Caco-2 (cell line): ENCODE results near the gene CAMK1D. TPM values are rescaled to one million over a fixed set of nuclear protein-coding genes. Genes with fewer than 3 reads are reported as not detected.

ENCODE experiments used
- BruUV-seq: library from RNA; stranded (reverse); fragments of 400-500 nt; replicated peaks from 2 replicates; lab custom pipeline; 2021; lab: Mats Ljungman, UMichigan
- CTCF ChIA-PET: fragments of 300-600 bp; sonication (Branson Sonifier 250); formaldehyde crosslinking; loops from one replicate; lab custom pipeline; 2022; ENCODE audit warnings: antibody characterized with exemption; lab: Charles Lee
- POLR2A ChIA-PET: fragments of 300-600 bp; sonication (Branson Sonifier 250); formaldehyde crosslinking; loops from one replicate; lab custom pipeline; 2022; ENCODE audit warnings: antibody characterized with exemption; lab: Charles Lee
- DNase-seq, 2 experiments: peaks; one replicate each; pipeline versions ENCODE4 v3.0.0 to v3.0.0-alpha.2; 2020 to 2022
- H3K27me3 ChIP-seq: replicated peaks from 2 replicates; pipeline ENCODE4 v1.6.0; 2011; ENCODE audit warnings: low read length; ENCODE audit not compliant: control insufficient read depth, insufficient read depth
- H3K36me3 ChIP-seq: 2 replicates; pipeline ENCODE4 v1.5.1; 2011; ENCODE audit warnings: low read length; ENCODE audit not compliant: control insufficient read depth, insufficient read depth
- H3K4me1 ChIP-seq: fragments of 250-450 bp; sonication (Bioruptor Pico); 2 replicates; pipeline ENCODE4 v1.5.1; 2020; ENCODE audit warnings: mild to moderate bottlenecking
- H3K4me3 ChIP-seq: 2 replicates; pipeline ENCODE4 v1.5.1; 2011; ENCODE audit warnings: low read depth, mild to moderate bottlenecking, control low read depth, low read length
- H3K9me3 ChIP-seq: fragments of 250-450 bp; sonication (Bioruptor Pico); 2 replicates; pipeline ENCODE4 v1.5.1; 2020; ENCODE audit warnings: mild to moderate bottlenecking, moderate library complexity
- H3K27ac Mint-ChIP-seq: one replicate; pipeline ENCODE4 v1.8.0; 2022; ENCODE audit warnings: mixed read lengths; ENCODE audit not compliant: unreplicated experiment
- H3K27me3 Mint-ChIP-seq: one replicate; pipeline ENCODE4 v1.8.0; 2022; ENCODE audit warnings: mixed read lengths; ENCODE audit not compliant: insufficient read depth, unreplicated experiment
- H3K36me3 Mint-ChIP-seq: one replicate; pipeline ENCODE4 v1.8.0; 2022; ENCODE audit warnings: mild to moderate bottlenecking, mixed read lengths; ENCODE audit not compliant: insufficient read depth, unreplicated experiment
- H3K4me1 Mint-ChIP-seq: one replicate; pipeline ENCODE4 v1.8.0; 2022; ENCODE audit warnings: low read depth, mixed read lengths; ENCODE audit not compliant: unreplicated experiment
- H3K4me3 Mint-ChIP-seq: one replicate; pipeline ENCODE4 v1.8.0; 2022; ENCODE audit warnings: mild to moderate bottlenecking, moderate library complexity, mixed read lengths; ENCODE audit not compliant: unreplicated experiment
- H3K9me3 Mint-ChIP-seq: one replicate; pipeline ENCODE4 v1.8.0; 2022; ENCODE audit warnings: mixed read lengths; ENCODE audit not compliant: unreplicated experiment
- intact Hi-C: fragments of 100-400 bp; cut with micrococcal nuclease; formaldehyde crosslinking; loops from one replicate; pipeline ENCODE4 v1.10.0; 2022; ENCODE audit not compliant: unreplicated experiment
- total RNA-seq: library from RNA; stranded (reverse); gene quantifications from 2 replicates; pipeline ENCODE4 v1.2.3, GENCODE V29; 2022
- TF ChIP-seq, protein P1 (sequence below), 2 experiments: fragments of 200-600 bp in 1 of 2; IDR thresholded peaks; 1 replicate in 1 of 2; 2 replicates in 1 of 2; pipeline versions ENCODE4 v1.5.1 to v1.8.0; 2011 to 2022; ENCODE audit warnings: antibody characterized with exemption in 1 of 2, control low read depth in 1 of 2, inconsistent platforms in 1 of 2, low read depth in 1 of 2, low read length in 1 of 2, mild to moderate bottlenecking in 1 of 2, moderate library complexity in 1 of 2; ENCODE audit not compliant: insufficient read depth in 1 of 2, severe bottlenecking in 1 of 2, unreplicated experiment in 1 of 2

CAMK1D gene
- total RNA-seq, 1 experiment from 2014 or later, result 10.9 TPM

DNA sequence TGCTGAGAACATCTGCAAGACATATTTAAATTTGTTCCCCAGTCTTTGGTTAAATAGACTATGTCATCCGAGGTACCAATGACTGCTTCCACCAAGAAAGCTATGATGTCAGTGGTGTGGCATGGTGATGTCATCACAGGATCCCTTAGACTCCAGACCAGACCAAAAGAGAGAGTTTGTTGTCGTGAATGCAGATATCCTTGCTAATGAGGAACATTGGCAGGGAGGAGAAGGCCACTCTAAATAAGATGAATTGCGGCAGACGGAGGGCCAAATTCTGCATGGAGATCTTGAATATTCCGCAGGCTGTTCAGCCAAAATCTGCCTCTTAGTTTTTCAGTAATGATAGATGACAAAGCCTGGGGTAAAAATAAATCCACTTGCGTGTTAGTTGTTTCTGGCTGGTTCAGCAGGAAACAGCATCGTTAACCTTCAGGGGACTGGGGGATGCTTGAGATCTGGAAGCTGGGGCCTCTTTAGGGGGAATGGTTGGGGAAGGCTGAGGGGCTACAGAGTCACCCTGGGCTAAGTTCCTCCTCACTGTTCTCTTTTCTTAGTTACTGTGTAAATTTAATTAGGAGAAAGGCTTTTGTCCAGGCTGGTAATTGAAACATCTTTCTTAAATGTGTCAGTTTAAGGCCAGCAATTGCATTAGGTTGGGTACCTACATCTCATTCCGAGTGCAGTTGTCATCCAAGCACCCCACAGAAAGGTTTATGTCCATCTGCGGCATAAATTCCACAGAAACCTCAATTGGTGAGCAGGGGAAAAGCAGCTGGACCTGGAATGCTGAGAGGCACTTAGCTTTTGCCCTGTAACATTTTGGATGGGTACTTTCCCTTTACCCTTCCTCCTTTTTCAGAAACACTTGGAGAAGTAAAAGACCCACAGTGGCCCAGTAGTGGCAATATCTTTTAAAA lies 11.6 kb upstream of the CAMK1D start:
- no TSS peak for BruUV-seq
- Histone ChIP-seq H3K4me1 (peaks cover 13% of the 10 kb centered on the region; the same call in 1 of the 2 replicates), H3K36me3 (no peaks in the 10 kb centered on the region), H3K27me3 (no peaks in the 10 kb centered on the region), H3K4me3 (no peak overlapping the region), H3K9me3 (no peaks in the 10 kb centered on the region)
- H3K9me3 Mint-ChIP-seq, result no peaks in the 10 kb centered on the region
- ChIA-PET POLR2A (interaction anchor here (0.6 kb wide), 1 partner anchor 235 kb away, joined by 5 read pairs; no protein-coding TSS in a partner anchor), CTCF (no interaction called here)
- TF ChIP-seq, protein P1, sequence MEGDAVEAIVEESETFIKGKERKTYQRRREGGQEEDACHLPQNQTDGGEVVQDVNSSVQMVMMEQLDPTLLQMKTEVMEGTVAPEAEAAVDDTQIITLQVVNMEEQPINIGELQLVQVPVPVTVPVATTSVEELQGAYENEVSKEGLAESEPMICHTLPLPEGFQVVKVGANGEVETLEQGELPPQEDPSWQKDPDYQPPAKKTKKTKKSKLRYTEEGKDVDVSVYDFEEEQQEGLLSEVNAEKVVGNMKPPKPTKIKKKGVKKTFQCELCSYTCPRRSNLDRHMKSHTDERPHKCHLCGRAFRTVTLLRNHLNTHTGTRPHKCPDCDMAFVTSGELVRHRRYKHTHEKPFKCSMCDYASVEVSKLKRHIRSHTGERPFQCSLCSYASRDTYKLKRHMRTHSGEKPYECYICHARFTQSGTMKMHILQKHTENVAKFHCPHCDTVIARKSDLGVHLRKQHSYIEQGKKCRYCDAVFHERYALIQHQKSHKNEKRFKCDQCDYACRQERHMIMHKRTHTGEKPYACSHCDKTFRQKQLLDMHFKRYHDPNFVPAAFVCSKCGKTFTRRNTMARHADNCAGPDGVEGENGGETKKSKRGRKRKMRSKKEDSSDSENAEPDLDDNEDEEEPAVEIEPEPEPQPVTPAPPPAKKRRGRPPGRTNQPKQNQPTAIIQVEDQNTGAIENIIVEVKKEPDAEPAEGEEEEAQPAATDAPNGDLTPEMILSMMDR (IDR thresholded peaks at IDR 0.05; ENCODE audit: insufficient read depth in 1 of 2, low read depth in 1 of 2, low read length in 1 of 2, severe bottlenecking in 1 of 2, unreplicated experiment in 1 of 2), result no peak
- H3K4me1 Mint-ChIP-seq, result peaks cover 13% of the 10 kb centered on the region
- no peaks in the 10 kb centered on the region for H3K27me3 Mint-ChIP-seq
- no peak overlapping the region for H3K4me3 Mint-ChIP-seq
- no peak for DNase-seq
- intact Hi-C loops, result no loop called here
- H3K27ac Mint-ChIP-seq, result peak overlapping the region; percentile 19
- no peaks in the 10 kb centered on the region for H3K36me3 Mint-ChIP-seq

DNA sequence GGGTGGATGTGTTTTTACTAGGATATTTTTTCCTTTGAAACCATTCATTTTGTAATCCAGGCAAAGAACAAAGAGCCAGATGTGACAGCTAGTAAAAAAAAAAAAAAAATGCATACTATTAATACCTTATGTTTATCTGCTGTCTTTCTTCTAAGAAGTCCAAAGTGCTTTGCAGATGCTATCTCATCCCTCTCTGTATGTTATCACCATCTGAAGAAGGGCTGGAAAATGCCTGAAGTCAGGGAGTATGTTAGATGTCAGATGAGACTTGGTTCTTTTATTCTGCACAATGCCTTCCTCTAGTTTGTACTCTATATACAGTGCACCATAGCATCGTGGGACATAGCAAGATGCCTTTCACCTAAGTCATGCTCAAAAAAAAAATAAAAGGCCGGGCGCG lies 10.4 kb upstream of the CAMK1D start:
- Mint-ChIP-seq H3K27me3 (no peaks in the 10 kb centered on the region), H3K36me3 (no peaks in the 10 kb centered on the region), H3K4me1 (peaks cover 13% of the 10 kb centered on the region), H3K9me3 (no peaks in the 10 kb centered on the region), H3K27ac (no peak overlapping the region), H3K4me3 (no peak overlapping the region)
- CTCF ChIA-PET, result no interaction called here
- Histone ChIP-seq H3K27me3 (no peaks in the 10 kb centered on the region), H3K4me3 (no peak overlapping the region), H3K36me3 (no peaks in the 10 kb centered on the region), H3K4me1 (peaks cover 13% of the 10 kb centered on the region; the same call in 1 of the 2 replicates), H3K9me3 (no peaks in the 10 kb centered on the region)
- TF ChIP-seq, protein P1 (IDR thresholded peaks at IDR 0.05; ENCODE audit: insufficient read depth in 1 of 2, low read depth in 1 of 2, low read length in 1 of 2, severe bottlenecking in 1 of 2, unreplicated experiment in 1 of 2), result no peak
- POLR2A ChIA-PET, result interaction anchor here (0.5 to 0.6 kb wide), 2 partner anchors 29 to 43 kb away, joined by 3 to 4 read pairs; no protein-coding TSS in a partner anchor
- intact Hi-C loops, result no loop called here
- BruUV-seq, result no TSS peak
- peak in 1 of 2 experiments; percentile 25 for DNase-seq

DNA sequence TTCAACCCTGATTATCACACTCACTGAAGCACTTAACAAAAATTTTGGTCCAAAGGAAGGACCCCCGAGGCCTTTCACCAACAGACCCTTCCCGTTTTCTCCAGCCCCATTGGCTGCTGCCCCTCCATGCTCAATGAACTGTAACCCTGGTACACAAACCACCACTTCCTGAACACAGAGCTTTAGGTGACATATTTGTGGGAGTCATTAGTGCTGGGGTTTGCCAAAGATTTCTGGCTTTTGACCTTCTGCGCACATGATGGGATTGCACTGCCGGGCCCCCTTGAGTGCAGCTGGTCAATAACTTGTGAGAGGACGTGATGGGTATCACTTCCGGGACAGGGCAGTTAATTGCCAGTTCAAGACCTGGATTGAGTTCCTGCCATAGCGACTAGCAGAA lies 9.0 kb upstream of the CAMK1D start:
- no peak for DNase-seq
- BruUV-seq, result no TSS peak
- Mint-ChIP-seq H3K27me3 (no peaks in the 10 kb centered on the region), H3K4me3 (no peak overlapping the region), H3K27ac (no peak overlapping the region), H3K9me3 (no peaks in the 10 kb centered on the region), H3K4me1 (peaks cover 13% of the 10 kb centered on the region), H3K36me3 (no peaks in the 10 kb centered on the region)
- Histone ChIP-seq H3K9me3 (no peaks in the 10 kb centered on the region), H3K4me1 (peaks cover 13% of the 10 kb centered on the region; the same call in 1 of the 2 replicates), H3K27me3 (no peaks in the 10 kb centered on the region), H3K36me3 (no peaks in the 10 kb centered on the region), H3K4me3 (no peak overlapping the region)
- TF ChIP-seq, protein P1 (IDR thresholded peaks at IDR 0.05; ENCODE audit: insufficient read depth in 1 of 2, low read depth in 1 of 2, low read length in 1 of 2, severe bottlenecking in 1 of 2, unreplicated experiment in 1 of 2), result no peak
- intact Hi-C loops, result no loop called here
- ChIA-PET POLR2A (no interaction called here), CTCF (no interaction called here)
